GM12878 (cell line): ENCODE results near the gene OPN1SW. TPM values are rescaled to one million over a fixed set of nuclear protein-coding genes. Genes with fewer than 3 reads are reported as not detected.

ENCODE experiments used
- ATAC-seq: fragments of 200-7000 bp; cut with Tn5 transposase; 3 replicates; pipeline ENCODE4 v1.9.1; 2020; ENCODE audit warnings: mild to moderate bottlenecking, moderate library complexity
- BruUV-seq: library from RNA; stranded (reverse); fragments of 400-500 nt; replicated peaks from 2 replicates; lab custom pipeline; 2021; lab: Mats Ljungman, UMichigan
- CTCF ChIA-PET: fragments of 300-600 bp; sonication (Branson Sonifier 250); formaldehyde crosslinking; extraction: SDS; loops from one replicate; lab custom pipeline; 2021; ENCODE audit warnings: inconsistent platforms; lab: Yijun Ruan, JAX
- POLR2A ChIA-PET: fragments of 350-600 bp; formaldehyde crosslinking; extraction: SDS; loops from one replicate; lab custom pipeline; 2021; ENCODE audit warnings: inconsistent platforms; lab: Charles Lee
- RAD21 ChIA-PET: fragments of 300-600 bp; sonication (Branson Sonifier 250); formaldehyde crosslinking; loops from one replicate; lab custom pipeline; 2023; ENCODE audit warnings: antibody characterized with exemption; ENCODE audit not compliant: unreplicated experiment; lab: Charles Lee
- SMC1A ChIA-PET: fragments of 300-600 bp; sonication (Branson Sonifier 250); formaldehyde crosslinking; loops from one replicate; lab custom pipeline; 2023; ENCODE audit not compliant: unreplicated experiment, uncharacterized antibody; lab: Charles Lee
- DNase-seq: peaks from one replicate; pipeline ENCODE4 v3.0.0-alpha.2; 2011; ENCODE audit warnings: low read depth, low spot score
- FAIRE-seq: peaks from 3 replicates; lab custom pipeline; 2011; peaks lifted over from hg19 to GRCh38; lab: Jason Lieb, UNC
- H2AFZ ChIP-seq: 2 replicates; pipeline ENCODE4 v1.6.0; 2011; ENCODE audit warnings: low read depth, low read length, control low read depth; ENCODE audit not compliant: control insufficient read depth
- H3K27ac ChIP-seq: 2 replicates; pipeline ENCODE4 v1.5.1; 2011; ENCODE audit warnings: control low read depth; ENCODE audit not compliant: control insufficient read depth, insufficient read depth
- H3K27me3 ChIP-seq, 2 experiments: replicated peaks in 1 of 2; 2 replicates each; pipeline versions ENCODE4 v1.6.0 to v1.6.1; 2011; ENCODE audit warnings: low read length in 1 of 2; ENCODE audit not compliant: control insufficient read depth in 2 of 2, insufficient read depth in 2 of 2
- H3K36me3 ChIP-seq, 2 experiments: 2 replicates each; pipeline ENCODE4 v1.5.1; 2011; ENCODE audit warnings: low read length in 1 of 2; ENCODE audit not compliant: control insufficient read depth in 2 of 2, insufficient read depth in 2 of 2
- H3K4me1 ChIP-seq: 2 replicates; pipeline ENCODE4 v1.6.1; 2011; ENCODE audit warnings: mild to moderate bottlenecking, low read length, moderate library complexity, mixed read lengths; ENCODE audit not compliant: control insufficient read depth, insufficient read depth
- H3K4me2 ChIP-seq: 2 replicates; pipeline ENCODE4 v1.6.0; 2011; ENCODE audit warnings: control low read depth; ENCODE audit not compliant: control insufficient read depth, insufficient read depth
- H3K4me3 ChIP-seq: fragments of 200-600 bp; sonication (generic); 2 replicates; pipeline ENCODE4 v1.5.1; 2016
- H3K79me2 ChIP-seq: 2 replicates; pipeline ENCODE4 v1.6.0; 2011; ENCODE audit warnings: low read length; ENCODE audit not compliant: control insufficient read depth, insufficient read depth
- H3K9ac ChIP-seq: 2 replicates; pipeline ENCODE4 v1.8.0; 2011; ENCODE audit warnings: low read length, control low read depth, mixed read lengths; ENCODE audit not compliant: control insufficient read depth, insufficient read depth
- H3K9me3 ChIP-seq: replicated peaks from 3 replicates; pipeline ENCODE4 v1.5.1; 2011; ENCODE audit warnings: mild to moderate bottlenecking, low read length; ENCODE audit not compliant: control insufficient read depth, insufficient read depth
- H4K20me1 ChIP-seq: 2 replicates; pipeline ENCODE4 v1.6.0; 2011; ENCODE audit not compliant: control insufficient read depth, insufficient read depth
- ATF7 ChIP-seq: fragments of 450-650 bp; IDR thresholded peaks from 2 replicates; pipeline ENCODE4 v1.6.1; 2016; ENCODE audit warnings: low read depth, mild to moderate bottlenecking
- E2F8 ChIP-seq: fragments of 450-650 bp; IDR thresholded peaks from 2 replicates; pipeline ENCODE4 v1.6.1; 2018; ENCODE audit warnings: mild to moderate bottlenecking, low read depth, moderate library complexity; ENCODE audit not compliant: partially characterized antibody
- E4F1 ChIP-seq: fragments of 450-650 bp; IDR thresholded peaks from 2 replicates; pipeline ENCODE4 v1.6.1; 2018; ENCODE audit warnings: borderline replicate concordance, mild to moderate bottlenecking; ENCODE audit not compliant: partially characterized antibody
- FOXM1 ChIP-seq: IDR thresholded peaks from 2 replicates; pipeline ENCODE4 v1.6.1; 2012; ENCODE audit warnings: low read depth, mild to moderate bottlenecking, inconsistent platforms, low read length, moderate library complexity
- IRF4 ChIP-seq: IDR thresholded peaks from 2 replicates; pipeline ENCODE4 v1.6.1; 2011; ENCODE audit warnings: low read depth, low read length
- MXI1 ChIP-seq: fragments of 150-350 bp; IDR thresholded peaks from 2 replicates; pipeline ENCODE4 v1.6.1; 2011; ENCODE audit warnings: low read depth, mild to moderate bottlenecking, inconsistent platforms, low read length, improper control_type of control experiment
- NFXL1 ChIP-seq: fragments of 450-650 bp; IDR thresholded peaks from 2 replicates; pipeline ENCODE4 v1.6.1; 2017; ENCODE audit warnings: antibody characterized with exemption, mild to moderate bottlenecking, borderline replicate concordance
- POU2F2 ChIP-seq: IDR thresholded peaks from 3 replicates; pipeline ENCODE4 v1.6.1; 2011; ENCODE audit warnings: low read depth, mild to moderate bottlenecking, low read length, borderline replicate concordance
- RAD51 ChIP-seq: fragments of 450-650 bp; IDR thresholded peaks from 2 replicates; pipeline ENCODE4 v1.6.1; 2016; ENCODE audit warnings: moderate library complexity, mild to moderate bottlenecking, inconsistent platforms
- RCOR1 ChIP-seq: conservative IDR thresholded peaks from 2 replicates; pipeline ENCODE4 v1.6.1; 2012; ENCODE audit warnings: low read depth, low read length, improper control_type of control experiment
- TBL1XR1 ChIP-seq: IDR thresholded peaks from 2 replicates; pipeline ENCODE4 v1.6.1; 2012; ENCODE audit warnings: low read depth, low read length, improper control_type of control experiment
- WGBS: methylation state at CpG from one replicate; pipeline ENCODE4 v1.1.6; 2016; ENCODE audit warnings: low lambda C conversion rate; ENCODE audit not compliant: insufficient replicate concordance, insufficient coverage; ENCODE audit errors: missing lambda C conversion rate; 5-methylcytosine and 5-hydroxymethylcytosine counted together
- in situ Hi-C: fragments of 300-500 bp; cut with MboI; formaldehyde crosslinking; loops from 9 replicates; pipeline ENCODE4 v1.14.3; 2018; ENCODE audit warnings: mixed read lengths
- intact Hi-C: fragments of 100-400 bp; cut with micrococcal nuclease; formaldehyde crosslinking; loops from one replicate; pipeline ENCODE4 v1.14.2; 2022; ENCODE audit not compliant: unreplicated experiment
- polyA plus RNA-seq, 11 experiments: library from polyadenylated mRNA; depleted of rRNA in 4 of 11; unstranded in 6 of 11; stranded (reverse) in 5 of 11; fragments of >200 nt; fragmentation: Nextera tagmentation in 4 of 11; fragmentation: Illumina TruSeq in 1 of 11; extraction: Ambion mirVana in 4 of 11; extraction: Trizol in 1 of 11; gene quantifications; 1 replicate in 1 of 11; 2 replicates in 10 of 11; pipeline versions ENCODE4 v1.2.1 to v1.2.3, GENCODE V29; 2011 to 2016; ENCODE audit warnings: inconsistent platforms in 2 of 11, missing spikeins in 2 of 11, low read depth in 1 of 11
- total RNA-seq, 4 experiments: library from RNA; depleted of rRNA in 3 of 4; stranded (reverse); fragments of >200 nt in 3 of 4; fragmentation: Illumina TruSeq in 1 of 4; extraction: Trizol in 1 of 4; gene quantifications; 2 replicates each; pipeline versions ENCODE4 v1.2.1 to v1.2.3, GENCODE V29; 2013 to 2021

OPN1SW gene
- total and polyA plus RNA-seq, 10 of the 15 experiments (the other 5 are each of a cell fraction or from before 2014, with no cell fraction given): 0.11 to 0.35 (median 0.19) TPM; not detected in 6

- TF ChIP-seq NFXL1: no peak
- no peak for TF ChIP-seq ATF7
- no peak for TF ChIP-seq FOXM1
- TF ChIP-seq E4F1: no peak
- no peak for TF ChIP-seq MXI1
- no peak for TF ChIP-seq IRF4
- TF ChIP-seq RCOR1: no peak
- no peak for TF ChIP-seq RAD51
- no peak for TF ChIP-seq TBL1XR1
- TF ChIP-seq E2F8: no peak
- no peak for TF ChIP-seq POU2F2
- ChIA-PET POLR2A (no interaction called here), SMC1A (no interaction called here), CTCF (no interaction called here), RAD21 (interaction anchor here (0.6 kb wide), 1 partner anchor 41 kb away, joined by 3 read pairs; no protein-coding TSS in a partner anchor)
- intact Hi-C loops: no loop called here
- no peak overlapping the region for H3K9ac ChIP-seq
- 73% methylated on average over 5 of the region's 5 CpGs for WGBS
- FAIRE-seq (no peak), DNase-seq (no peak), ATAC-seq (no peak)
- no peak overlapping the region for H3K27ac ChIP-seq
- H3K4me1 ChIP-seq: no peaks in the 10 kb centered on the region
- H3K27me3 ChIP-seq: no peaks in the 10 kb centered on the region
- no peaks in the 10 kb centered on the region for H3K79me2 ChIP-seq
- H2AFZ ChIP-seq: no peak overlapping the region
- in situ Hi-C loops: no loop called here
- H3K36me3 ChIP-seq: no peaks in the 10 kb centered on the region
- H4K20me1 ChIP-seq: no peaks in the 10 kb centered on the region
- no TSS peak for BruUV-seq
- no peak overlapping the region for H3K4me3 ChIP-seq
- H3K9me3 ChIP-seq: no peaks in the 10 kb centered on the region
- no peak overlapping the region for H3K4me2 ChIP-seq
Observed at GRCh38 chr7:128796327-128796726, 20.7 kb upstream of the OPN1SW start.
